ENCODE data around the gene RBM10. TPM values are rescaled to one million over a fixed set of nuclear protein-coding genes. Genes with fewer than 3 reads are reported as not detected.

RBM10 gene
- total RNA-seq, 1 donor from 2014 or later, result 27.4 TPM

- no peak for DNase-seq
- ATAC-seq (ENCODE audit: poor library complexity), result no peak
- intact Hi-C loops (cut with DNase I), result no loop called here
These were observed 79.4 kb downstream of the RBM10 start for GRCh38 chrX:47224266-47224895.

GRCh38 chrX:47224896-47225290, 79.9 kb downstream of the RBM10 start:
- intact Hi-C loops (cut with DNase I), result no loop called here
- no peak for ATAC-seq (ENCODE audit: poor library complexity)
- DNase-seq, result peak; percentile 25

GRCh38 chrX:47226071-47226470, 81.0 kb downstream of the RBM10 start:
- ATAC-seq (ENCODE audit: poor library complexity), result no peak
- intact Hi-C loops (cut with DNase I), result no loop called here
- DNase-seq, result no peak

GRCh38 chrX:47226531-47227333, 81.7 kb downstream of the RBM10 start:
- DNase-seq (no peak), ATAC-seq (ENCODE audit: poor library complexity) (no peak)
- intact Hi-C loops (cut with DNase I), result no loop called here

- DNase-seq (no peak), ATAC-seq (ENCODE audit: poor library complexity) (no peak)
- intact Hi-C loops (cut with DNase I), result no loop called here
These were observed 82.2 kb downstream of the RBM10 start for GRCh38 chrX:47227334-47227583.

- DNase-seq, result no peak
- ATAC-seq (ENCODE audit: poor library complexity), result no peak
- intact Hi-C loops (cut with DNase I), result no loop called here
These were observed 83.7 kb downstream of the RBM10 start for GRCh38 chrX:47228550-47229270.

GRCh38 chrX:47229427-47229826, 84.4 kb downstream of the RBM10 start:
- ATAC-seq (ENCODE audit: poor library complexity), result no peak
- no peak for DNase-seq
- intact Hi-C loops (cut with DNase I), result no loop called here

GRCh38 chrX:47230136-47230868, 85.3 kb downstream of the RBM10 start:
- intact Hi-C loops (cut with DNase I), result no loop called here
- ATAC-seq (ENCODE audit: poor library complexity) (no peak), DNase-seq (no peak)

GRCh38 chrX:47231167-47231566, 86.1 kb downstream of the RBM10 start:
- no peak for ATAC-seq (ENCODE audit: poor library complexity)
- DNase-seq, result no peak
- intact Hi-C loops (cut with DNase I), result no loop called here

- ATAC-seq (ENCODE audit: poor library complexity), result no peak
- no peak for DNase-seq
- intact Hi-C loops (cut with DNase I), result no loop called here
These were observed 87.3 kb downstream of the RBM10 start for GRCh38 chrX:47232197-47232802.

- DNase-seq, result peak; percentile 54
- ATAC-seq (ENCODE audit: poor library complexity), result peak; percentile 29
- intact Hi-C loops (cut with DNase I), result no loop called here
These were observed 87.8 kb downstream of the RBM10 start, which contains the start of gene USP11 for GRCh38 chrX:47232803-47233332. Gene USP11 (plus strand): TSS chrX:47233009. CDS start chrX:47233044, 35 bp downstream.

- DNase-seq, result peak; percentile 95
- peak; percentile 96 for ATAC-seq (ENCODE audit: poor library complexity)
- intact Hi-C loops (cut with DNase I), result no loop called here
These were observed 88.5 kb downstream of the RBM10 start for GRCh38 chrX:47233333-47234113.

- intact Hi-C loops (cut with DNase I), result no loop called here
- ATAC-seq (ENCODE audit: poor library complexity) (no peak), DNase-seq (no peak)
These were observed 89.6 kb downstream of the RBM10 start for GRCh38 chrX:47234583-47234982.

GRCh38 chrX:47235691-47236103, 90.7 kb downstream of the RBM10 start:
- intact Hi-C loops (cut with DNase I), result no loop called here
- ATAC-seq (ENCODE audit: poor library complexity) (no peak), DNase-seq (no peak)

All from Right ventricle myocardium superior (tissue), 1 donor.